Lower leg skin (tissue), 4 donors: Measurements from ENCODE around the gene CCDC33. TPM values are rescaled to one million over a fixed set of nuclear protein-coding genes. Genes with fewer than 3 reads are reported as not detected.

ENCODE experiments used
- DNase-seq, 2 donors: peaks; one replicate each; pipeline ENCODE4 v3.0.0-alpha.2; 2019; ENCODE audit warnings: low spot score in 2 of 2
- H3K4me3 ChIP-seq: fragments of 200-600 bp; sonication (generic); 2 replicates; pipeline ENCODE4 v1.5.1; 2017; ENCODE audit warnings: mild to moderate bottlenecking, low read depth; ENCODE audit not compliant: poor library complexity, severe bottlenecking
- POLR2A ChIP-seq, 2 donors: fragments of 450-650 bp; IDR thresholded peaks; one replicate each; pipeline ENCODE4 v1.6.1; 2016 to 2017; ENCODE audit warnings: antibody characterized with exemption in 2 of 2, mild to moderate bottlenecking in 1 of 2, moderate library complexity in 1 of 2
- WGBS, 2 donors: methylation state at CpG; one replicate each; pipeline ENCODE4 v1.1.5; 2018; 5-methylcytosine and 5-hydroxymethylcytosine counted together
- intact Hi-C: fragments of 100-400 bp; cut with DNase I; formaldehyde crosslinking; loops from one replicate; pipeline ENCODE4 v1.15.0; 2023; ENCODE audit warnings: low total_unique reads
- total RNA-seq, 4 donors: library from RNA; depleted of rRNA; stranded (reverse); fragments of >200 nt; gene quantifications; one replicate each; pipeline ENCODE4 v1.1.0, GENCODE V29; 2016
- TF ChIP-seq, protein P1 (sequence below), 3 donors: fragments of 450-650 bp; IDR thresholded peaks; one replicate each; pipeline ENCODE4 v1.5.1; 2016; ENCODE audit warnings: antibody characterized with exemption in 3 of 3, mild to moderate bottlenecking in 3 of 3, moderate library complexity in 2 of 3

CCDC33 gene
- total RNA-seq, 4 donors from 2014 or later: not detected

GRCh38 chr15:74374648-74375302 lies 138.6 kb downstream of the CCDC33 start:
- intact Hi-C loops: loop anchor here (5.0 to 10.0 kb wide), 2 partner anchors 120 to 258 kb away; no protein-coding TSS in a partner anchor
- no peak overlapping the region for H3K4me3 ChIP-seq
- 20 to 36% methylated on average over 8 to 11 of the region's 11 CpGs for WGBS, 2 donors
- TF ChIP-seq, protein P1, sequence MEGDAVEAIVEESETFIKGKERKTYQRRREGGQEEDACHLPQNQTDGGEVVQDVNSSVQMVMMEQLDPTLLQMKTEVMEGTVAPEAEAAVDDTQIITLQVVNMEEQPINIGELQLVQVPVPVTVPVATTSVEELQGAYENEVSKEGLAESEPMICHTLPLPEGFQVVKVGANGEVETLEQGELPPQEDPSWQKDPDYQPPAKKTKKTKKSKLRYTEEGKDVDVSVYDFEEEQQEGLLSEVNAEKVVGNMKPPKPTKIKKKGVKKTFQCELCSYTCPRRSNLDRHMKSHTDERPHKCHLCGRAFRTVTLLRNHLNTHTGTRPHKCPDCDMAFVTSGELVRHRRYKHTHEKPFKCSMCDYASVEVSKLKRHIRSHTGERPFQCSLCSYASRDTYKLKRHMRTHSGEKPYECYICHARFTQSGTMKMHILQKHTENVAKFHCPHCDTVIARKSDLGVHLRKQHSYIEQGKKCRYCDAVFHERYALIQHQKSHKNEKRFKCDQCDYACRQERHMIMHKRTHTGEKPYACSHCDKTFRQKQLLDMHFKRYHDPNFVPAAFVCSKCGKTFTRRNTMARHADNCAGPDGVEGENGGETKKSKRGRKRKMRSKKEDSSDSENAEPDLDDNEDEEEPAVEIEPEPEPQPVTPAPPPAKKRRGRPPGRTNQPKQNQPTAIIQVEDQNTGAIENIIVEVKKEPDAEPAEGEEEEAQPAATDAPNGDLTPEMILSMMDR (IDR thresholded peaks at IDR 0.05): no peak
- TF ChIP-seq POLR2A (IDR thresholded peaks at IDR 0.05): no peak
- DNase-seq: no peak

- H3K4me3 ChIP-seq: no peak overlapping the region
- DNase-seq: peak; percentile 83 to 96
- intact Hi-C loops: loop anchor here (10.0 kb wide), 1 partner anchor 120 kb away; no protein-coding TSS in a partner anchor
- WGBS, 2 donors: 11% methylated on average over 9 of the region's 9 CpGs
- no peak for TF ChIP-seq POLR2A (IDR thresholded peaks at IDR 0.05)
- TF ChIP-seq, protein P1 (IDR thresholded peaks at IDR 0.05): peak in 1 of 3 donors; percentile 45
These were observed 139.2 kb downstream of the CCDC33 start for GRCh38 chr15:74375303-74375693.

GRCh38 chr15:74376226-74376625 lies 140.1 kb downstream of the CCDC33 start:
- WGBS, 2 donors: 89 to 100% methylated on average over 1 of the region's 1 CpG
- no peak for TF ChIP-seq POLR2A (IDR thresholded peaks at IDR 0.05)
- TF ChIP-seq, protein P1 (IDR thresholded peaks at IDR 0.05): no peak
- H3K4me3 ChIP-seq: no peak overlapping the region
- intact Hi-C loops: loop anchor here (10.0 kb wide), 1 partner anchor 119 kb away; no protein-coding TSS in a partner anchor
- DNase-seq: peak in 1 of 2 donors; percentile 46

- peak in 1 of 2 donors; percentile 7 for DNase-seq
- no peak for TF ChIP-seq POLR2A (IDR thresholded peaks at IDR 0.05)
- TF ChIP-seq, protein P1 (IDR thresholded peaks at IDR 0.05): no peak
- intact Hi-C loops: loop anchor here (10.0 kb wide), 1 partner anchor 118 kb away; no protein-coding TSS in a partner anchor
- 78 to 82% methylated on average over 6 of the region's 6 CpGs for WGBS, 2 donors
- no peak overlapping the region for H3K4me3 ChIP-seq
These were observed 140.9 kb downstream of the CCDC33 start for GRCh38 chr15:74376825-74377581.

- no peak for TF ChIP-seq POLR2A (IDR thresholded peaks at IDR 0.05)
- TF ChIP-seq, protein P1 (IDR thresholded peaks at IDR 0.05): no peak
- intact Hi-C loops: loop anchor here (10.0 kb wide), 1 partner anchor 117 kb away; no protein-coding TSS in a partner anchor
- 69 to 73% methylated on average over 15 of the region's 15 CpGs for WGBS, 2 donors
- H3K4me3 ChIP-seq: no peak overlapping the region
- DNase-seq: no peak
These were observed 142.0 kb downstream of the CCDC33 start for GRCh38 chr15:74377831-74378766.
